Astrocyte (in vitro differentiated cells and primary cell): ENCODE results near the gene MUC6. TPM values are rescaled to one million over a fixed set of nuclear protein-coding genes. Genes with fewer than 3 reads are reported as not detected.
"Not testable (repeated sequence)": the region's sequence is repeated elsewhere in the genome, so short reads cannot be mapped to it uniquely, and the experiment has no call there.

Source experiments
- DNase-seq: peaks from one replicate; pipeline ENCODE4 v3.0.0-alpha.2; 2010; ENCODE audit warnings: low read depth
- FAIRE-seq: peaks from 2 replicates; lab custom pipeline; 2011; peaks lifted over from hg19 to GRCh38; lab: Jason Lieb, UNC
- H2AFZ ChIP-seq: 2 replicates; pipeline ENCODE4 v1.6.0; 2012; ENCODE audit warnings: low read depth, low read length, inconsistent platforms
- H3K27ac ChIP-seq: 2 replicates; pipeline ENCODE4 v1.5.1; 2011; ENCODE audit warnings: low read depth, low read length, inconsistent platforms
- H3K27me3 ChIP-seq: 2 replicates; pipeline ENCODE4 v1.6.0; 2011; ENCODE audit warnings: low read length, inconsistent platforms; ENCODE audit not compliant: insufficient read depth
- H3K36me3 ChIP-seq: 2 replicates; pipeline ENCODE4 v1.5.1; 2011; ENCODE audit warnings: low read length, inconsistent platforms; ENCODE audit not compliant: insufficient read depth
- H3K4me1 ChIP-seq: 2 replicates; pipeline ENCODE4 v1.5.1; 2011; ENCODE audit warnings: low read length, inconsistent platforms; ENCODE audit not compliant: insufficient read depth
- H3K4me2 ChIP-seq: 2 replicates; pipeline ENCODE4 v1.6.0; 2012; ENCODE audit warnings: low read length, inconsistent platforms
- H3K4me3 ChIP-seq: 2 replicates; pipeline ENCODE4 v1.5.1; 2011; ENCODE audit warnings: low read depth, mild to moderate bottlenecking, low read length, inconsistent platforms; ENCODE audit not compliant: insufficient read depth
- H3K79me2 ChIP-seq: 2 replicates; pipeline ENCODE4 v1.6.0; 2012; ENCODE audit warnings: mild to moderate bottlenecking, low read length, inconsistent platforms; ENCODE audit not compliant: insufficient read depth
- H3K9ac ChIP-seq: 2 replicates; pipeline ENCODE4 v1.6.0; 2012; ENCODE audit warnings: mild to moderate bottlenecking, low read length, inconsistent platforms
- H3K9me3 ChIP-seq: 2 replicates; pipeline ENCODE4 v1.5.1; 2012; ENCODE audit warnings: low read depth, mild to moderate bottlenecking, low read length, inconsistent platforms; ENCODE audit not compliant: insufficient read depth
- H4K20me1 ChIP-seq: 2 replicates; pipeline ENCODE4 v1.6.0; 2012; ENCODE audit warnings: low read length, inconsistent platforms; ENCODE audit not compliant: insufficient read depth
- H3K27ac Mint-ChIP-seq: one replicate; pipeline ENCODE4 v1.8.0; 2021; ENCODE audit warnings: mild to moderate bottlenecking, mixed read lengths; ENCODE audit not compliant: unreplicated experiment
- H3K27me3 Mint-ChIP-seq: one replicate; pipeline ENCODE4 v1.8.0; 2021; ENCODE audit warnings: low read depth, mixed read lengths; ENCODE audit not compliant: unreplicated experiment
- H3K36me3 Mint-ChIP-seq: one replicate; pipeline ENCODE4 v1.8.0; 2021; ENCODE audit warnings: low read depth, mixed read lengths; ENCODE audit not compliant: unreplicated experiment
- H3K4me1 Mint-ChIP-seq: one replicate; pipeline ENCODE4 v1.8.0; 2021; ENCODE audit warnings: low read depth, mixed read lengths; ENCODE audit not compliant: unreplicated experiment
- H3K4me3 Mint-ChIP-seq: one replicate; pipeline ENCODE4 v1.8.0; 2021; ENCODE audit warnings: mild to moderate bottlenecking, moderate library complexity, mixed read lengths; ENCODE audit not compliant: unreplicated experiment
- H3K9me3 Mint-ChIP-seq: one replicate; pipeline ENCODE4 v1.8.0; 2021; ENCODE audit warnings: mild to moderate bottlenecking, mixed read lengths; ENCODE audit not compliant: unreplicated experiment
- CTCF ChIP-seq: IDR thresholded peaks from 2 replicates; pipeline ENCODE4 v1.5.1; 2011; ENCODE audit warnings: low read depth, mild to moderate bottlenecking, inconsistent platforms, low read length, moderate library complexity; ENCODE audit not compliant: insufficient read depth
- EZH2 ChIP-seq: IDR thresholded peaks from 2 replicates; pipeline ENCODE4 v1.6.1; 2012; ENCODE audit warnings: mild to moderate bottlenecking, low read length, inconsistent platforms; ENCODE audit not compliant: insufficient read depth
- total RNA-seq: library from RNA; stranded (reverse); gene quantifications from 2 replicates; pipeline ENCODE4 v1.2.1, GENCODE V29; 2021

MUC6 gene
- total RNA-seq, 1 donor from 2014 or later: not detected

GRCh38 chr11:975827-976226, 60.7 kb downstream of the MUC6 start:
- no peak overlapping the region for H3K4me3 ChIP-seq
- peak; percentile 10 for DNase-seq
- H3K36me3 ChIP-seq: peaks cover 4% of the 10 kb centered on the region
- peaks cover 7% of the 10 kb centered on the region for H3K4me1 ChIP-seq
- H3K27me3 ChIP-seq: no peaks in the 10 kb centered on the region
- H3K27ac ChIP-seq: no peak overlapping the region
- H3K4me2 ChIP-seq: no peak overlapping the region
- Mint-ChIP-seq H3K27me3 (no peaks in the 10 kb centered on the region), H3K9me3 (peaks cover 2% of the 10 kb centered on the region), H3K4me1 (peaks cover 6% of the 10 kb centered on the region), H3K4me3 (no peak overlapping the region), H3K27ac (peak overlapping the region; percentile 18), H3K36me3 (peaks cover 16% of the 10 kb centered on the region)
- H3K9me3 ChIP-seq: no peaks in the 10 kb centered on the region
- H3K9ac ChIP-seq: no peak overlapping the region
- H2AFZ ChIP-seq: no peak overlapping the region
- peaks cover 12% of the 10 kb centered on the region for H3K79me2 ChIP-seq
- TF ChIP-seq EZH2 (no peak), CTCF (no peak)
- FAIRE-seq: no peak
- H4K20me1 ChIP-seq: peaks cover 91% of the 10 kb centered on the region

GRCh38 chr11:975376-975775, 61.1 kb downstream of the MUC6 start:
- not testable (repeated sequence) for H3K4me3 Mint-ChIP-seq

GRCh38 chr11:973237-973636, 63.3 kb downstream of the MUC6 start:
- H3K9me3 Mint-ChIP-seq: peaks cover 2% of the 10 kb centered on the region
- peaks cover 4% of the 10 kb centered on the region for H3K36me3 ChIP-seq
- H3K27me3 Mint-ChIP-seq: no peaks in the 10 kb centered on the region
- peaks cover 96% of the 10 kb centered on the region for H4K20me1 ChIP-seq
- H3K4me3 Mint-ChIP-seq: no peak overlapping the region
- H3K27ac ChIP-seq: no peak overlapping the region
- H3K27ac Mint-ChIP-seq: no peak overlapping the region
- FAIRE-seq (no peak), DNase-seq (no peak)
- H3K27me3 ChIP-seq: no peaks in the 10 kb centered on the region
- peaks cover 7% of the 10 kb centered on the region for H3K4me1 ChIP-seq
- TF ChIP-seq EZH2: no peak
- no peak for TF ChIP-seq CTCF
- H3K4me3 ChIP-seq: no peak overlapping the region
- no peak overlapping the region for H2AFZ ChIP-seq
- H3K4me1 Mint-ChIP-seq: peaks cover 3% of the 10 kb centered on the region
- peaks cover 27% of the 10 kb centered on the region for H3K79me2 ChIP-seq
- no peak overlapping the region for H3K4me2 ChIP-seq
- peaks cover 15% of the 10 kb centered on the region for H3K36me3 Mint-ChIP-seq
- no peak overlapping the region for H3K9ac ChIP-seq
- no peaks in the 10 kb centered on the region for H3K9me3 ChIP-seq

More at GRCh38 chr11:975376-975775, 61.1 kb downstream of the MUC6 start:
- H3K9me3 Mint-ChIP-seq, H3K36me3 ChIP-seq, H3K9ac ChIP-seq, H3K4me2 ChIP-seq, H2AFZ ChIP-seq, H3K4me3 ChIP-seq, H3K4me1 Mint-ChIP-seq, DNase-seq, H3K9me3 ChIP-seq, FAIRE-seq, H3K27ac ChIP-seq, H3K27me3 Mint-ChIP-seq, H3K4me1 ChIP-seq, H3K27me3 ChIP-seq: not testable (repeated sequence)
- Histone ChIP-seq H3K79me2 (peaks cover 16% of the 10 kb centered on the region), H4K20me1 (peaks cover 91% of the 10 kb centered on the region)
- peak overlapping the region; percentile 18 for H3K27ac Mint-ChIP-seq
- H3K36me3 Mint-ChIP-seq: peaks cover 18% of the 10 kb centered on the region
